Calu3 (cell line): ENCODE data around the gene SLMAP. TPM values are rescaled to one million over a fixed set of nuclear protein-coding genes. Genes with fewer than 3 reads are reported as not detected.

ENCODE experiments used
- BruUV-seq: library from RNA; stranded (reverse); fragments of 400-500 nt; replicated peaks from 2 replicates; lab custom pipeline; 2021; lab: Mats Ljungman, UMichigan
- CTCF ChIA-PET: fragments of 300-600 bp; sonication (Branson Sonifier 250); formaldehyde crosslinking; loops from one replicate; lab custom pipeline; 2022; ENCODE audit warnings: antibody characterized with exemption; lab: Charles Lee
- DNase-seq: peaks from one replicate; pipeline ENCODE4 v3.0.0; 2022
- H3K27ac Mint-ChIP-seq: one replicate; pipeline ENCODE4 v1.8.0; 2022; ENCODE audit warnings: mixed read lengths; ENCODE audit not compliant: unreplicated experiment
- H3K27me3 Mint-ChIP-seq: one replicate; pipeline ENCODE4 v1.8.0; 2022; ENCODE audit warnings: mixed read lengths; ENCODE audit not compliant: unreplicated experiment
- H3K36me3 Mint-ChIP-seq: one replicate; pipeline ENCODE4 v1.8.0; 2022; ENCODE audit warnings: mild to moderate bottlenecking, moderate library complexity, mixed read lengths; ENCODE audit not compliant: insufficient read depth, unreplicated experiment
- H3K4me1 Mint-ChIP-seq: one replicate; pipeline ENCODE4 v1.8.0; 2022; ENCODE audit warnings: mild to moderate bottlenecking, low read depth, mixed read lengths; ENCODE audit not compliant: unreplicated experiment
- H3K4me3 Mint-ChIP-seq: one replicate; pipeline ENCODE4 v1.8.0; 2022; ENCODE audit warnings: mild to moderate bottlenecking, low read depth, moderate library complexity, mixed read lengths; ENCODE audit not compliant: unreplicated experiment
- H3K9me3 Mint-ChIP-seq: one replicate; pipeline ENCODE4 v1.8.0; 2022; ENCODE audit warnings: low read depth, mixed read lengths; ENCODE audit not compliant: unreplicated experiment
- CTCF ChIP-seq: fragments of 200-600 bp; IDR thresholded peaks from one replicate; pipeline ENCODE4 v1.8.0; 2022; ENCODE audit warnings: antibody characterized with exemption; ENCODE audit not compliant: unreplicated experiment
- intact Hi-C: fragments of 100-400 bp; cut with micrococcal nuclease; formaldehyde crosslinking; loops from one replicate; pipeline ENCODE4 v1.10.0; 2022; ENCODE audit not compliant: unreplicated experiment
- total RNA-seq: library from RNA; stranded (reverse); gene quantifications from 2 replicates; pipeline ENCODE4 v1.2.3, GENCODE V29; 2022

The SLMAP gene
- total RNA-seq, 1 experiment from 2014 or later = 114 TPM

GRCh38 chr3:57838627-57839026 is 82.5 kb downstream of the SLMAP start:
- H3K4me3 Mint-ChIP-seq = no peak overlapping the region
- CTCF ChIA-PET = interaction anchor here (0.6 kb wide), 1 partner anchor 72 kb away, joined by 3 read pairs; no protein-coding TSS in a partner anchor
- no peaks in the 10 kb centered on the region for H3K4me1 Mint-ChIP-seq
- no peaks in the 10 kb centered on the region for H3K27me3 Mint-ChIP-seq
- no TSS peak for BruUV-seq
- no peak overlapping the region for H3K27ac Mint-ChIP-seq
- no peak for DNase-seq
- peaks cover 4% of the 10 kb centered on the region for H3K36me3 Mint-ChIP-seq
- TF ChIP-seq CTCF = no peak
- H3K9me3 Mint-ChIP-seq = no peaks in the 10 kb centered on the region
- intact Hi-C loops = no loop called here

DNA sequence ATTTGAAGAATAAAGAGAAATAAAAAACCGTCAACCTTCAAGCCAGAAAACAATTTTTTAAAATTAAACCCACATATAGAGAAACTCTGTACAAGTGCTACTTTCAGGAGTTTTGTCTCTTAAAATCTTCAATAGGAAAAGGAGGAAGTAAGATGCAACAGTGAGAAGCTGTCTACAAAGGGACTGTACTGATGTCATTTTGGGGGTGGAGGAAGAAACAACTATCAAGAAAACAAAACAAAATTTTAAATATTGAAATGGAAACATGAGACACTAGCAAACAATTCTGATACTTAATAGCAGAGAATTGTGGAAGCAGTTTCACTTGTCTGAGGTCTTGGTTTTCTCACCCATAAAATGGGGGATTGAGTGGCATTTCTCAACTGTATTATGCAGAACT is 84.4 kb downstream of the SLMAP start:
- Mint-ChIP-seq H3K27me3 (no peaks in the 10 kb centered on the region), H3K4me3 (no peak overlapping the region), H3K36me3 (peaks cover 6% of the 10 kb centered on the region), H3K9me3 (no peaks in the 10 kb centered on the region), H3K4me1 (no peaks in the 10 kb centered on the region), H3K27ac (peak overlapping the region; percentile 8)
- intact Hi-C loops = no loop called here
- TF ChIP-seq CTCF = no peak
- DNase-seq = no peak
- BruUV-seq = no TSS peak
- CTCF ChIA-PET = no interaction called here

- CTCF ChIA-PET = no interaction called here
- Mint-ChIP-seq H3K27ac (no peak overlapping the region), H3K27me3 (no peaks in the 10 kb centered on the region), H3K36me3 (peaks cover 6% of the 10 kb centered on the region), H3K4me3 (no peak overlapping the region), H3K9me3 (no peaks in the 10 kb centered on the region), H3K4me1 (no peaks in the 10 kb centered on the region)
- intact Hi-C loops = no loop called here
- BruUV-seq = no TSS peak
- no peak for TF ChIP-seq CTCF
- no peak for DNase-seq
Measured at GRCh38 chr3:57841818-57842217, 85.7 kb downstream of the SLMAP start.

- no peak overlapping the region for H3K27ac Mint-ChIP-seq
- no peaks in the 10 kb centered on the region for H3K27me3 Mint-ChIP-seq
- CTCF ChIA-PET = no interaction called here
- intact Hi-C loops = no loop called here
- H3K4me1 Mint-ChIP-seq = no peaks in the 10 kb centered on the region
- no TSS peak for BruUV-seq
- TF ChIP-seq CTCF = no peak
- peaks cover 16% of the 10 kb centered on the region for H3K36me3 Mint-ChIP-seq
- H3K9me3 Mint-ChIP-seq = no peaks in the 10 kb centered on the region
- DNase-seq = no peak
- H3K4me3 Mint-ChIP-seq = no peak overlapping the region
Measured at GRCh38 chr3:57848177-57848738, 92.1 kb downstream of the SLMAP start.
